Parathyroid adenoma (tissue), 2 donors: ENCODE data around the gene ADISSP.
A peak's percentile ranks its signal among the peaks of the same experiment; 100 is the strongest.

Source experiments
- H2AFZ ChIP-seq: fragments of 300-600 bp; sonication (generic); one replicate; pipeline ENCODE4 v1.7.0; 2017; ENCODE audit warnings: antibody characterized with exemption, mild to moderate bottlenecking
- H3K27ac ChIP-seq: fragments of 300-600 bp; sonication (generic); one replicate; pipeline ENCODE4 v1.7.0; 2017
- H3K27me3 ChIP-seq: fragments of 300-600 bp; sonication (generic); one replicate; pipeline ENCODE4 v1.7.0; 2017; ENCODE audit warnings: low read length; ENCODE audit not compliant: control insufficient read depth, insufficient read depth
- H3K36me3 ChIP-seq: fragments of 300-600 bp; sonication (generic); one replicate; pipeline ENCODE4 v1.7.0; 2017; ENCODE audit warnings: low read length; ENCODE audit not compliant: control insufficient read depth, insufficient read depth
- H3K4me1 ChIP-seq: fragments of 300-600 bp; sonication (generic); one replicate; pipeline ENCODE4 v1.7.0; 2017; ENCODE audit warnings: control low read depth
- H3K4me2 ChIP-seq: fragments of 300-600 bp; sonication (generic); one replicate; pipeline ENCODE4 v1.7.0; 2017; ENCODE audit warnings: low read length
- H3K4me3 ChIP-seq: fragments of 300-600 bp; sonication (generic); one replicate; pipeline ENCODE4 v1.7.0; 2017; ENCODE audit warnings: low read depth, low read length
- H3K79me2 ChIP-seq: fragments of 300-600 bp; sonication (generic); one replicate; pipeline ENCODE4 v1.7.0; 2017; ENCODE audit warnings: control low read depth
- H3K9ac ChIP-seq: fragments of 300-600 bp; sonication (generic); one replicate; pipeline ENCODE4 v1.7.0; 2017; ENCODE audit warnings: mild to moderate bottlenecking
- H3K9me3 ChIP-seq: fragments of 300-600 bp; sonication (generic); one replicate; pipeline ENCODE4 v1.7.0; 2017; ENCODE audit warnings: low read length; ENCODE audit not compliant: control insufficient read depth
- TF ChIP-seq, protein P1 (sequence below): fragments of 300-600 bp; sonication (generic); IDR thresholded peaks from one replicate; pipeline ENCODE4 v1.7.0; 2017; ENCODE audit warnings: antibody characterized with exemption, mild to moderate bottlenecking
- donor health status: primary hyperparathyroidism.

Gene ADISSP

DNA sequence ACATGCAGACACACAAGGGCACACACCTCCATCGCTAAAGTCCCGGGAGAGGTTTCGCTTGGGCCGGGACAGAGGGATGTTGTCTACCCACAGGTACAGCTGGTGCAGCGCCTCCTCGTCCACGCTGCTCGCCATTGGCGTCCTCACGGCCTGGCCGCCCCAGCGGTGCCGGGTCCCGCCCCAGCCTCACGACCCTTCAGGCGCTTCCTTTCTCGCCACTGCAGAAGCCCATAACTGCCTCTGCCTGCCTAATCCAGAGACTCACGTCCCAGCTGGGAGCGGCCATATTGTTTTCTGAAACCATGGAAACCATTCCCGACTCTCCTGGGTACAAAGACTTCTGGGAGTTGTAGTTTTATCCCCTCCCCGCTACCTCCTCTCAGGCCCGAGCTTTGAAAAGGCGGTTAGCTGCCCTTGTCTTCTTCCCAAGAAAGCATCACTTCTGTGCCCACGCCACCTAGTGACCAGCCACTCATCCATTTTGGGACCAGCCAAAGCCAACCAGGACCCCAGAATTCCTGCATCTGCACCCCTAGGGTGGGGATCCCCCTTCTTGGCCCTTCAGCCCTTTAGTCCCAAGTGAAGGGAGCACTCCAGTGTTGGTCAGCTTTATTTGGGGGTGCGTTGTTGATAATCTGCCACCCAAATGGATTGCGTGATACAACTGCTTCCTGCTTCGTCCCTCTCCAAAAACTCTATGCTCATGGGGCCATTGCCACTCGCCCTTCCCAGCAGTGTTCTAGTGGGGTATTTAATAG is 13.8 kb upstream of the ADISSP start, which contains the start of gene SPEF1:
SPEF1 (minus strand) TSS at position 296 of the 758 bp plus-strand sequence; CDS start at position 135, 161 bp downstream.
- no peaks in the 10 kb centered on the region for H3K79me2 ChIP-seq
- peak within 1 kb of the TSS; percentile 64 for H3K4me2 ChIP-seq
- no peaks in the 10 kb centered on the region for H3K9me3 ChIP-seq
- H3K27ac ChIP-seq: no peak within 1 kb of the TSS
- peak within 1 kb of the TSS; percentile 85 for H2AFZ ChIP-seq
- no peaks in the 10 kb centered on the region for H3K27me3 ChIP-seq
- H3K4me3 ChIP-seq: peak within 1 kb of the TSS; percentile 42
- TF ChIP-seq, protein P1, sequence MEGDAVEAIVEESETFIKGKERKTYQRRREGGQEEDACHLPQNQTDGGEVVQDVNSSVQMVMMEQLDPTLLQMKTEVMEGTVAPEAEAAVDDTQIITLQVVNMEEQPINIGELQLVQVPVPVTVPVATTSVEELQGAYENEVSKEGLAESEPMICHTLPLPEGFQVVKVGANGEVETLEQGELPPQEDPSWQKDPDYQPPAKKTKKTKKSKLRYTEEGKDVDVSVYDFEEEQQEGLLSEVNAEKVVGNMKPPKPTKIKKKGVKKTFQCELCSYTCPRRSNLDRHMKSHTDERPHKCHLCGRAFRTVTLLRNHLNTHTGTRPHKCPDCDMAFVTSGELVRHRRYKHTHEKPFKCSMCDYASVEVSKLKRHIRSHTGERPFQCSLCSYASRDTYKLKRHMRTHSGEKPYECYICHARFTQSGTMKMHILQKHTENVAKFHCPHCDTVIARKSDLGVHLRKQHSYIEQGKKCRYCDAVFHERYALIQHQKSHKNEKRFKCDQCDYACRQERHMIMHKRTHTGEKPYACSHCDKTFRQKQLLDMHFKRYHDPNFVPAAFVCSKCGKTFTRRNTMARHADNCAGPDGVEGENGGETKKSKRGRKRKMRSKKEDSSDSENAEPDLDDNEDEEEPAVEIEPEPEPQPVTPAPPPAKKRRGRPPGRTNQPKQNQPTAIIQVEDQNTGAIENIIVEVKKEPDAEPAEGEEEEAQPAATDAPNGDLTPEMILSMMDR: peak; percentile 63
- H3K36me3 ChIP-seq: no peaks in the 10 kb centered on the region
- peaks cover 25% of the 10 kb centered on the region for H3K4me1 ChIP-seq
- H3K9ac ChIP-seq: no peak within 1 kb of the TSS

DNA sequence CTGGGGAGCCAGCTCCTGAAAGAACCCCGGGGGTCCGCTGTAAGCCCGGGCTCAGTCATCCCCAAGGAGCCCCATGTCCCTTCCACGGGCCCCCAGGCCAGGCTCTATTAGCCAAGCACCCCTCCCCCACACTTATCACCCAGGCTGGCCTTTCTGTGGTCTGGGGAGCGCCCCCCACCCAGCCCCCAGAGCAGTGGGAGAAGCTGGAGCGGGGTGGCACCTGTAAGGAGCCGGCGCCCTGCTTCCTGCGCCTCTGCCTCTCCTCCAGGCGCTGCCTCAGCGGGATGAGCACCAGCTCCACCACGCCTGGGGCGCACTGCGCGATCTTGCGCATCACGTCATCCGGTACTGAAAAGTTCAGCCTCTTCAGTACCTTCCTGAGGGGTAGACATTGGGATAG is 11.4 kb upstream of the ADISSP start:
- H3K9ac ChIP-seq: no peak overlapping the region
- no peaks in the 10 kb centered on the region for H3K27me3 ChIP-seq
- no peaks in the 10 kb centered on the region for H3K79me2 ChIP-seq
- no peak overlapping the region for H3K4me2 ChIP-seq
- H3K9me3 ChIP-seq: no peaks in the 10 kb centered on the region
- no peak overlapping the region for H3K27ac ChIP-seq
- no peaks in the 10 kb centered on the region for H3K36me3 ChIP-seq
- peaks cover 11% of the 10 kb centered on the region for H3K4me1 ChIP-seq
- H3K4me3 ChIP-seq: no peak overlapping the region
- TF ChIP-seq, protein P1: no peak
- H2AFZ ChIP-seq: no peak overlapping the region

DNA sequence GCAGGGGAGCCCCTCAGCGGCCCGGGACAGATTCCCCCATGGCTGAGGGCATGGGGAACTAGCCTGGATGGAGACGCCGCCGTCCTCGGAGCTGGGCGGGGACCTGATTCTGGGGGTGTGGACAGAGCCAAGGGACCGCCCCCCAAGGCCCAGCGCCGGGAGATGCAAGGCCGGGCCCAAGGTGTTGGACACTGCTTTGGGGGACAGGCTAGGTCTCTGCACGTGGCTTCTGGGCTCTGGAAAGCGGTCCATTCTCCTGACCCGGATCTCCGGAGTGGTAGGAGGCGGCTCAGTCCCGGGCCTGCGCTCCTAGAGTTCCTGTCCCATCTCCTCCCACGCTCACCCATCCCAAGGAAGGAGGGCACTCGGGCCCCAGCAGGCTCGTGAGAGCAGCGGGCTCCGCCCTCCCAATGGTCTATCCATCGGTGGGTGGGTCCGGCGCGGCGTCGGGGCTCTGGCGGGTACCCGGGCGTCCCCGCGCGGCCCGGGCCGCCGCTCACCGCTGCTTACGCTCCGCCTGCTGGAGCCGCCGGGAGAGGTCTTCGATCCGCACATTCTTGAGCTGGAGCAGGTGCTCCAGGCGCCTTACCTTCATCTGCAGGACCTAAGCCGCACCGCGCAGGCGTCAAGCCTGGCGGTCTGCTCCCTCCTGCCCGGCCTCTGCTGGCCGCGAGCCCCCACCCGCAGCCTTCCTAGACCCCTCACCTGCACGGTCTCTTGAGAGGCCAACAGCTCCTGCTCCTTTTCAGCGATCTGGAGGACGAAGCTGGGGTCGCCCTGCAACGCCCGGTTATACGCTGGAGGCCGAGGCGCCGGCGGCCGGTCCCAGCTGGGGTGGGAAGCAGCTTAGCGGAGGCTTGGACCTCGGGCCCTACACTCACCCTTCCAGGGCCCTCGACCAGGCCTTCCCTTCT is 10.4 kb upstream of the ADISSP start:
- H3K27me3 ChIP-seq: no peaks in the 10 kb centered on the region
- H3K27ac ChIP-seq: peak overlapping the region; percentile 27
- peak overlapping the region; percentile 60 for H3K4me3 ChIP-seq
- H3K79me2 ChIP-seq: no peaks in the 10 kb centered on the region
- H3K36me3 ChIP-seq: no peaks in the 10 kb centered on the region
- H3K4me1 ChIP-seq: peaks cover 11% of the 10 kb centered on the region
- no peak overlapping the region for H3K9ac ChIP-seq
- H3K9me3 ChIP-seq: no peaks in the 10 kb centered on the region
- H3K4me2 ChIP-seq: peak overlapping the region; percentile 86
- TF ChIP-seq, protein P1: peak; percentile 12
- H2AFZ ChIP-seq: peak overlapping the region; percentile 99

DNA sequence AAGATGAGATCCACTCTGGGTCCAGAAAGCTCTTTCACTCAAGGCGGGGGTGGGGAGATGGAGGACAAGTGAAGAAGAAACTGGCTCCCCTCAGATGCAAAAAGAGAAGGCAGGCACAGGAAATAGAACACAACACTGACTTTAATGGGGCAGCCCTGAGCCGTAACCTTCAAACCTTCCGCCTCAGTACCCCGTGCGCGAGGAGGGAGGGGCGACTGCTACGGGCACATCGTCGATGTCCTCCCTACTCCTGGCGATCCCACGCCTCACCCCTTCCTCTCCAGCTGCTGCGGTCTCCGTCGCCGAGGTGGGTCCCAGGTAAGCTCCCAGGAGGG is 9.8 kb upstream of the ADISSP start:
- Histone ChIP-seq H3K27ac (peak overlapping the region; percentile 27), H3K4me2 (peak overlapping the region; percentile 86), H3K27me3 (no peaks in the 10 kb centered on the region), H3K36me3 (no peaks in the 10 kb centered on the region), H3K4me3 (peak overlapping the region; percentile 60), H3K79me2 (no peaks in the 10 kb centered on the region), H2AFZ (peak overlapping the region; percentile 99), H3K4me1 (peaks cover 11% of the 10 kb centered on the region), H3K9me3 (no peaks in the 10 kb centered on the region), H3K9ac (no peak overlapping the region)
- TF ChIP-seq, protein P1: no peak
